AG04449 (cell line): ENCODE data around the gene NUP37.
A peak's percentile ranks its signal among the peaks of the same experiment; 100 is the strongest.
"Not testable (repeated sequence)": the region's sequence is repeated elsewhere in the genome, so short reads cannot be mapped to it uniquely, and the experiment has no call there.

ENCODE experiments used
- CTCF ChIA-PET: fragments of 350-600 bp; formaldehyde crosslinking; extraction: SDS; loops from one replicate; lab custom pipeline; 2021; ENCODE audit warnings: antibody characterized with exemption; lab: Yijun Ruan, JAX
- POLR2A ChIA-PET: fragments of 400-600, 350-600 bp; formaldehyde crosslinking; extraction: SDS; loops from one replicate; lab custom pipeline; 2020; ENCODE audit warnings: antibody characterized with exemption, inconsistent platforms; lab: Yijun Ruan, JAX
- DNase-seq: peaks from one replicate; pipeline ENCODE4 v3.0.0-alpha.2; 2010; ENCODE audit warnings: low read depth, low spot score
- H3K4me3 ChIP-seq: 2 replicates; pipeline ENCODE4 v1.5.1; 2011; ENCODE audit warnings: low read depth, mild to moderate bottlenecking, control low read depth, low read length
- CTCF ChIP-seq: IDR thresholded peaks from one replicate; pipeline ENCODE4 v1.5.1; 2011; ENCODE audit warnings: mild to moderate bottlenecking, moderate library complexity, low read length, control low read depth, inconsistent platforms; ENCODE audit not compliant: insufficient read depth; ENCODE audit errors: missing control alignments

The NUP37 gene

GRCh38 chr12:102121328-102121727 lies 1.4 kb upstream of the NUP37 start:
- CTCF ChIA-PET, result interaction anchor here (0.8 to 1.1 kb wide), 2 partner anchors 26 to 183 kb away, joined by 3 read pairs; no protein-coding TSS in a partner anchor
- POLR2A ChIA-PET, DNase-seq: not testable (repeated sequence)
- peak overlapping the region; percentile 83 for H3K4me3 ChIP-seq

- POLR2A ChIA-PET, result interaction anchor here (1.0 kb wide), 1 partner anchor 13 kb away, joined by 3 read pairs; no protein-coding TSS in a partner anchor
- no peak for TF ChIP-seq CTCF
- H3K4me3 ChIP-seq, result peak overlapping the region; percentile 83
- DNase-seq, result no peak
- CTCF ChIA-PET, result interaction anchor here (0.8 kb wide), 1 partner anchor 26 kb away, joined by 3 read pairs; no protein-coding TSS in a partner anchor
Measured at GRCh38 chr12:102120886-102121285, 972 bp upstream of the NUP37 start.

GRCh38 chr12:102120564-102120873 lies 605 bp upstream of the NUP37 start:
- ChIA-PET POLR2A (interaction anchor here (1.0 kb wide), 1 partner anchor 14 kb away, joined by 3 read pairs; no protein-coding TSS in a partner anchor), CTCF (no interaction called here)
- DNase-seq, result no peak

GRCh38 chr12:102118874-102119273 lies 1.0 kb downstream of the NUP37 start:
- peak overlapping the region; percentile 83 for H3K4me3 ChIP-seq
- ChIA-PET POLR2A (no interaction called here), CTCF (interaction anchor here (1.0 kb wide), 1 partner anchor 179 kb away, joined by 4 read pairs; no protein-coding TSS in a partner anchor)
- no peak for TF ChIP-seq CTCF
- DNase-seq, result no peak

More at GRCh38 chr12:102120564-102120873, 605 bp upstream of the NUP37 start:
- no peak for TF ChIP-seq CTCF
- H3K4me3 ChIP-seq, result peak overlapping the region; percentile 83

GRCh38 chr12:102116392-102116791 lies 3.5 kb downstream of the NUP37 start:
- DNase-seq, result no peak
- H3K4me3 ChIP-seq, result no peak overlapping the region
- POLR2A ChIA-PET, result no interaction called here
- CTCF ChIA-PET, result interaction anchor here (0.5 kb wide), 1 partner anchor 27 kb away, joined by 3 read pairs; no protein-coding TSS in a partner anchor
- TF ChIP-seq CTCF, result no peak

GRCh38 chr12:102114212-102114611 lies 5.7 kb downstream of the NUP37 start:
- H3K4me3 ChIP-seq, result no peak overlapping the region
- DNase-seq, result no peak
- POLR2A ChIA-PET, result no interaction called here
- CTCF ChIA-PET, result no interaction called here
- TF ChIP-seq CTCF, result no peak

- no peak for DNase-seq
- no peak for TF ChIP-seq CTCF
- no peak overlapping the region for H3K4me3 ChIP-seq
- ChIA-PET CTCF (interaction anchor here (0.9 kb wide), 1 partner anchor 9 kb away, joined by 3 read pairs; no protein-coding TSS in a partner anchor), POLR2A (no interaction called here)
Measured at GRCh38 chr12:102110782-102111181, 9.1 kb downstream of the NUP37 start.
